K562 (cell line): ENCODE data around the gene HPS3.

Source experiments
- CREB3 ChIP-seq: fragments of 450-650 bp; conservative IDR thresholded peaks from 2 replicates; pipeline ENCODE4 v1.6.1; 2016; ENCODE audit warnings: missing genetic modification characterization, low read depth, mild to moderate bottlenecking, missing compliant biosample characterization, moderate library complexity
- EP300 ChIP-seq: IDR thresholded peaks from 2 replicates; pipeline ENCODE4 v1.6.1; 2012; ENCODE audit warnings: low read length, improper control_type of control experiment
- EZH2 ChIP-seq: IDR thresholded peaks from 2 replicates; pipeline ENCODE4 v1.6.1; 2012; ENCODE audit warnings: low read depth, mild to moderate bottlenecking, inconsistent platforms, low read length, borderline replicate concordance
- GABPA ChIP-seq: fragments of 200-800 bp; sonication (Bioruptor generic); conservative IDR thresholded peaks from 2 replicates; pipeline ENCODE4 v1.6.1; 2016; ENCODE audit warnings: low read depth, missing genetic modification characterization, missing compliant biosample characterization
- NFXL1 ChIP-seq: fragments of 450-650 bp; formaldehyde crosslinking; IDR thresholded peaks from 2 replicates; pipeline ENCODE4 v1.4.0; 2021; ENCODE audit warnings: mild to moderate bottlenecking
- POLR2A ChIP-seq: fragments of 450-650 bp; conservative IDR thresholded peaks from 2 replicates; pipeline ENCODE4 v1.6.1; 2016
- RBBP5 ChIP-seq: fragments of 200-600 bp; sonication (generic); IDR thresholded peaks from 2 replicates; pipeline ENCODE4 v1.6.1; 2012; ENCODE audit warnings: borderline replicate concordance, mild to moderate bottlenecking, low read length, control low read depth, inconsistent platforms; ENCODE audit not compliant: insufficient read depth, poor library complexity, severe bottlenecking
- XRCC3 ChIP-seq: fragments of 450-650 bp; IDR thresholded peaks from 2 replicates; pipeline ENCODE4 v1.6.1; 2017; ENCODE audit warnings: mild to moderate bottlenecking, moderate library complexity

- TF ChIP-seq RBBP5 (no peak), POLR2A (no peak), EP300 (no peak), CREB3 (tag) (no peak), XRCC3 (no peak), EZH2 (no peak), GABPA (no peak), NFXL1 (CRISPR knock-in tag) (no peak)
These were observed 59.1 kb downstream of the HPS3 start for GRCh38 chr3:149188494-149188893.
